ENCODE results near the gene NTRK2.

GRCh38 chr9:84999788-85000187, 330.3 kb downstream of the NTRK2 start:
- TF ChIP-seq POLR2A (IDR thresholded peaks at IDR 0.05; ENCODE audit: low read depth, low read length) (no peak), POLR2AphosphoS5 (IDR thresholded peaks at IDR 0.05; ENCODE audit: low read depth, low read length) (no peak)

All from GM12891 (cell line).